Activated CD8-positive, alpha-beta memory T cell treated with anti-CD3 and anti-CD28 coated beads for 36 hours (primary cell): Measurements from ENCODE around the gene ZNF787. TPM values are rescaled to one million over a fixed set of nuclear protein-coding genes. Genes with fewer than 3 reads are reported as not detected.
"Not testable (repeated sequence)": the region's sequence is repeated elsewhere in the genome, so short reads cannot be mapped to it uniquely, and the experiment has no call there.

Experiments used
- CTCF ChIA-PET: fragments of 350-600 bp; sonication (Branson Sonifier 250); formaldehyde crosslinking; loops from one replicate; lab custom pipeline; 2021; ENCODE audit warnings: antibody characterized with exemption; lab: Charles Lee
- POLR2A ChIA-PET: fragments of 350-600 bp; sonication (Branson Sonifier 250); formaldehyde crosslinking; loops from one replicate; lab custom pipeline; 2021; ENCODE audit warnings: antibody characterized with exemption; lab: Charles Lee
- total RNA-seq, 2 experiments: library from RNA; stranded (reverse); gene quantifications; one replicate each; pipeline ENCODE4 v1.2.3, GENCODE V29; 2021

Gene ZNF787
- total RNA-seq = 10 to 100 TPM; 30.9 to 33.4 TPM

- ChIA-PET POLR2A (interaction anchor here (1.0 to 2.2 kb wide), 3 partner anchors 15 to 193 kb away, joined by 3 to 11 read pairs (median 4); partner anchors contain the start of genes ZNF444 and ZSCAN5A), CTCF (interaction anchor here (1.1 kb wide), 1 partner anchor 17 kb away, joined by 3 read pairs; no protein-coding TSS in a partner anchor)
Observed at GRCh38 chr19:56121180-56122167, at the start of gene ZNF787. TSS of gene ZNF787 (minus strand) at chr19:56121295. CDS start at chr19:56103217, 18,078 bp downstream.

GRCh38 chr19:56170261-56170660, 49.2 kb upstream of the ZNF787 start:
- ChIA-PET POLR2A (no interaction called here), CTCF (interaction anchor here (0.7 kb wide), 1 partner anchor 15 kb away, joined by 3 read pairs; no protein-coding TSS in a partner anchor)

GRCh38 chr19:56167064-56167578, 46.0 kb upstream of the ZNF787 start:
- POLR2A ChIA-PET = no interaction called here

GRCh38 chr19:56163097-56163496, 42.0 kb upstream of the ZNF787 start:
- CTCF ChIA-PET = interaction anchor here (0.7 kb wide), 1 partner anchor 1062 kb away, joined by 5 read pairs; no protein-coding TSS in a partner anchor
- POLR2A ChIA-PET = no interaction called here

More at GRCh38 chr19:56167064-56167578, 46.0 kb upstream of the ZNF787 start:
- CTCF ChIA-PET = no interaction called here

GRCh38 chr19:56162258-56162657, 41.2 kb upstream of the ZNF787 start:
- POLR2A ChIA-PET = interaction anchor here (0.7 kb wide), 1 partner anchor 469 kb away, joined by 4 read pairs; no protein-coding TSS in a partner anchor
- CTCF ChIA-PET = interaction anchor here (0.9 kb wide), 1 partner anchor 57 kb away, joined by 3 read pairs; no protein-coding TSS in a partner anchor

GRCh38 chr19:56161534-56161933, 40.4 kb upstream of the ZNF787 start:
- CTCF ChIA-PET = no interaction called here
- POLR2A ChIA-PET = interaction anchor here (0.5 kb wide), 1 partner anchor 23 kb away, joined by 3 read pairs; no protein-coding TSS in a partner anchor

- CTCF ChIA-PET = no interaction called here
- POLR2A ChIA-PET = no interaction called here
Observed at GRCh38 chr19:56159622-56160271, 38.7 kb upstream of the ZNF787 start.

GRCh38 chr19:56159009-56159559, 38.0 kb upstream of the ZNF787 start:
- CTCF ChIA-PET = no interaction called here
- POLR2A ChIA-PET = no interaction called here

GRCh38 chr19:56158170-56158757, 37.2 kb upstream of the ZNF787 start:
- CTCF ChIA-PET = no interaction called here
- POLR2A ChIA-PET = no interaction called here

GRCh38 chr19:56156768-56157167, 35.7 kb upstream of the ZNF787 start:
- ChIA-PET POLR2A (no interaction called here), CTCF (no interaction called here)

GRCh38 chr19:56155124-56155687, 34.1 kb upstream of the ZNF787 start:
- ChIA-PET CTCF (interaction anchor here (1.1 kb wide), 1 partner anchor 15 kb away, joined by 3 read pairs; no protein-coding TSS in a partner anchor), POLR2A (no interaction called here)

GRCh38 chr19:56153507-56153906, 32.4 kb upstream of the ZNF787 start:
- POLR2A ChIA-PET = no interaction called here
- CTCF ChIA-PET = interaction anchor here (0.6 kb wide), 1 partner anchor 25 kb away, joined by 3 read pairs; no protein-coding TSS in a partner anchor

GRCh38 chr19:56152644-56153043, 31.5 kb upstream of the ZNF787 start:
- POLR2A ChIA-PET = no interaction called here
- CTCF ChIA-PET = no interaction called here

GRCh38 chr19:56150358-56150757, 29.3 kb upstream of the ZNF787 start:
- CTCF ChIA-PET = no interaction called here
- POLR2A ChIA-PET = no interaction called here

- POLR2A ChIA-PET = no interaction called here
Observed at GRCh38 chr19:56149656-56150038, 28.6 kb upstream of the ZNF787 start.

GRCh38 chr19:56148955-56149655, 28.0 kb upstream of the ZNF787 start:
- POLR2A ChIA-PET = not testable (repeated sequence)
- CTCF ChIA-PET = interaction anchor here (2.0 kb wide), 1 partner anchor 72 kb away, joined by 4 read pairs; no protein-coding TSS in a partner anchor

More at GRCh38 chr19:56149656-56150038, 28.6 kb upstream of the ZNF787 start:
- CTCF ChIA-PET = no interaction called here

- ChIA-PET POLR2A (no interaction called here), CTCF (interaction anchor here (2.0 kb wide), 1 partner anchor 71 kb away, joined by 4 read pairs; no protein-coding TSS in a partner anchor)
Observed at GRCh38 chr19:56148096-56148495, 27.0 kb upstream of the ZNF787 start.

GRCh38 chr19:56147307-56147706, 26.2 kb upstream of the ZNF787 start:
- POLR2A ChIA-PET = no interaction called here

More at GRCh38 chr19:56147307-56147706, 26.2 kb upstream of the ZNF787 start:
- CTCF ChIA-PET = interaction anchor here (2.0 kb wide), 1 partner anchor 70 kb away, joined by 4 read pairs; no protein-coding TSS in a partner anchor
